ENCODE results near the gene CRY2. TPM values are rescaled to one million over a fixed set of nuclear protein-coding genes. Genes with fewer than 3 reads are reported as not detected.

The CRY2 gene
- total RNA-seq, 5 donors from 2014 or later (not counting 1 experiment from before 2014, with no cell fraction given) = 54.0 to 198 (median 63.5) TPM

DNA sequence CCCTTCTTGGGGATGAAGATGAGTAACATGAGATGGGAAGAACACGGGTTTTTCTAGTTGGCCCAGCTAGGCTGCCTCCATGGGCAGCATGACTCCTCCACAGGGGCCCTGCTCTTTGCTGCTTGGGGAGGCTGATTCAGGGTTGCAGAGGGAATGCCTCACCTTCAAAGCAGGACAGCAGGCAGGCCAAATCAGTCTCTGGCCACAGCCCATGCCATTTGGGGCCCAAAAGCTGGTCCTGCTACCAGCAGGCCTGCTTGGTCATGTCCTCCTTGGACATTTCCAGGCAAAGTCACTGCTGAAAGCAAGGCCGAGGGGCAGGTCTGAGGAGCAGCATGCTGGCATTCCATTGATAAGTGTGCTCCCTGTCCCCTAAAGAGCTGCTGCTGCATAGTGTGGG lies 24.4 kb downstream of the CRY2 start:
- H3K4me1 ChIP-seq (ENCODE audit: control insufficient read depth in 1 of 2, extremely low read depth in 1 of 2, insufficient read depth in 2 of 2, low read length in 2 of 2) = no peaks in the 10 kb centered on the region
- DNase-seq (no peak), ATAC-seq (replicated peaks in 1 of 4) (no peak)
- no peak overlapping the region for H3K4me3 Mint-ChIP-seq
- no peak overlapping the region for H3K27ac Mint-ChIP-seq
- no peaks in the 10 kb centered on the region for H3K9me3 ChIP-seq
- H3K4me3 ChIP-seq (ENCODE audit: control insufficient read depth in 1 of 2, extremely low read depth in 1 of 2, low read length in 1 of 2) = no peak overlapping the region
- no peaks in the 10 kb centered on the region for H3K27me3 Mint-ChIP-seq
- ChIA-PET POLR2A (interaction anchor here in 1 of 2 donors (1.0 kb wide), 1 partner anchor 12 kb away, joined by 3 read pairs; no protein-coding TSS in a partner anchor), CTCF (interaction anchor here (0.8 to 1.6 kb wide), 2 partner anchors 16 to 135 kb away, joined by 4 to 6 read pairs; no protein-coding TSS in a partner anchor)
- 100% methylated on average over 1 of the region's 2 CpGs for WGBS (ENCODE audit: insufficient coverage)
- H3K27ac ChIP-seq (ENCODE audit: low read length) = no peak overlapping the region
- H3K4me1 Mint-ChIP-seq = peaks cover 0 to 10% (median 0%) of the 10 kb centered on the region in 3 donors
- H3K36me3 ChIP-seq (ENCODE audit: control insufficient read depth in 2 of 2, extremely low read depth in 1 of 2, insufficient read depth in 1 of 2, low read length in 1 of 2) = peaks cover 35 to 94% of the 10 kb centered on the region in 2 donors
- peaks cover 62% of the 10 kb centered on the region for H3K36me3 Mint-ChIP-seq
- no peaks in the 10 kb centered on the region for H3K27me3 ChIP-seq (replicated peaks in 1 of 2; ENCODE audit: control insufficient read depth in 2 of 2, extremely low read depth in 1 of 2, insufficient read depth in 2 of 2, low read length in 1 of 2)
- H3K9me3 Mint-ChIP-seq = no peaks in the 10 kb centered on the region

DNA sequence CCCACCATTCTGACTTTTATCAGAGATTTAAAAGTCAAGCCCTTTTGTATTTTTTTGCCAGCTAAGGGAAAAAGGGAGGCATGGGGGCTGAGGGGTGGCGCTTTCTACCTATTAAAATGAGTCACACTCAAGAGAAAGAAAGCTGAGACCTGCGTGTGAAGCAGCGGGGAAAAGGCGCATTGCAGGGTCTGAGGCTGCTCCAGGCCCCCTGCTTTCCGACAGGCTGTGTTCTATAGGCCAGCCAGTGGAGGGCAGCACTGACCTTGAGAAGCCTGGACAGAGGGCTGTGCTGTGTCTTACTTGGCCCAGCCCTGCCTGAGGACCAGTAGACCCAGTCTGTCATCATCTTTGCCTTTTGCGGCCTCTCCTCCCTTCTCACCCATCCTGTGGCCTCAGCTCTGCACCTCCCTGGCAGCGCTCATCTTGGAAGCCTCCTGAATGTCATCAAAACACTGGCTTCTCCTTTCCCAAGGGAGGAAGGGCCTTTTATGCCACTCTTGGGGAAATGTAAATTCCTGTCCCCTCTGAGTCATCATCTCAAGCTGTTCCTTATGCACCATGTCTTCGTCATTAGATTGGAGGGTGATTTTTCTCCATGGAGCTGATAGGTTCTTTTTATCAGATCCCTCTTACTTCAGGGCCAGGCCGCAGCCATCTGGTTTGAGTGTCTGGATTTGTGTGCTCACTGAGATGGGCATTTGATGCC lies 25.5 kb downstream of the CRY2 start:
- ATAC-seq (replicated peaks in 1 of 4) (peak in 2 of 4 experiments; percentile 41 to 44), DNase-seq (peak in 16 of 35 experiments; percentile 9 to 49 (median 18))
- H3K36me3 Mint-ChIP-seq = peaks cover 64% of the 10 kb centered on the region
- Histone ChIP-seq H3K4me3 (ENCODE audit: control insufficient read depth in 1 of 2, extremely low read depth in 1 of 2, low read length in 1 of 2) (no peak overlapping the region), H3K27ac (ENCODE audit: low read length) (no peak overlapping the region), H3K36me3 (ENCODE audit: control insufficient read depth in 2 of 2, extremely low read depth in 1 of 2, insufficient read depth in 1 of 2, low read length in 1 of 2) (peaks cover 36 to 94% of the 10 kb centered on the region in 2 donors), H3K4me1 (ENCODE audit: control insufficient read depth in 1 of 2, extremely low read depth in 1 of 2, insufficient read depth in 2 of 2, low read length in 2 of 2) (no peaks in the 10 kb centered on the region), H3K27me3 (replicated peaks in 1 of 2; ENCODE audit: control insufficient read depth in 2 of 2, extremely low read depth in 1 of 2, insufficient read depth in 2 of 2, low read length in 1 of 2) (no peaks in the 10 kb centered on the region), H3K9me3 (no peaks in the 10 kb centered on the region)
- ChIA-PET CTCF (interaction anchor here in 1 of 2 donors (1.3 to 1.6 kb wide), 2 partner anchors 22 to 134 kb away, joined by 3 to 6 read pairs; no protein-coding TSS in a partner anchor), POLR2A (interaction anchor here (0.6 to 1.0 kb wide), 3 partner anchors 13 to 222 kb away, joined by 3 to 7 read pairs (median 5); no protein-coding TSS in a partner anchor)
- no peaks in the 10 kb centered on the region for H3K9me3 Mint-ChIP-seq
- no peak overlapping the region for H3K4me3 Mint-ChIP-seq
- H3K4me1 Mint-ChIP-seq = peaks cover 0 to 8% (median 0%) of the 10 kb centered on the region in 3 donors
- H3K27me3 Mint-ChIP-seq = no peaks in the 10 kb centered on the region
- WGBS (ENCODE audit: insufficient coverage) = 90% methylated on average over 6 of the region's 9 CpGs
- no peak overlapping the region for H3K27ac Mint-ChIP-seq

DNA sequence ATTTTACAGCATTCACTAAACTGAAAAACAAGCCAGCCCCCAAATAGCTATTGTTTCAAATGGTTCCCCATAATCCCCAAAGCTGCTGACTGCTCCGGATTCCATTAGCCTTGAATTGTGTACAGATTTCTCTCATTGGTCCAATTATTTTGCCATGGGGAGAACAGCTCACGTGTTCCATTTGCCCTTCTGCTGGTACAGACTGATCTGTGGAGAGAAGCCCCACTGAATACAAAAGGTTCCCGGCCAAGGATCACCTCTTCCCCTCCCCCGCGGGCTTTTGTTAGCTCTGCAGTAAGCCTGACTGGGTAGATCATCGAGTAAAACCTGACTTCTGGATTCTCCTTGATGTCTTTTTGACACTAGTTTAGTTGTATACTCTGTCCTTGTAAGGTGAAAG lies 29.1 kb downstream of the CRY2 start:
- peaks cover 15 to 80% of the 10 kb centered on the region in 2 donors for H3K36me3 ChIP-seq (ENCODE audit: control insufficient read depth in 2 of 2, extremely low read depth in 1 of 2, insufficient read depth in 1 of 2, low read length in 1 of 2)
- ATAC-seq (replicated peaks in 1 of 4) (no peak), DNase-seq (no peak)
- POLR2A ChIA-PET = no interaction called here
- H3K4me3 ChIP-seq (ENCODE audit: control insufficient read depth in 1 of 2, extremely low read depth in 1 of 2, low read length in 1 of 2) = no peak overlapping the region
- H3K9me3 ChIP-seq = no peaks in the 10 kb centered on the region
- 93% methylated on average over 3 of the region's 6 CpGs for WGBS (ENCODE audit: insufficient coverage)
- no peak overlapping the region for H3K27ac ChIP-seq (ENCODE audit: low read length)
- no peaks in the 10 kb centered on the region for H3K4me1 ChIP-seq (ENCODE audit: control insufficient read depth in 1 of 2, extremely low read depth in 1 of 2, insufficient read depth in 2 of 2, low read length in 2 of 2)
- CTCF ChIA-PET = interaction anchor here in 1 of 2 donors (1.0 kb wide), 1 partner anchor 130 kb away, joined by 3 read pairs; no protein-coding TSS in a partner anchor
- H3K9me3 Mint-ChIP-seq = no peaks in the 10 kb centered on the region
- no peak overlapping the region for H3K27ac Mint-ChIP-seq
- H3K4me3 Mint-ChIP-seq = no peak overlapping the region
- no peaks in the 10 kb centered on the region for H3K27me3 Mint-ChIP-seq
- peaks cover 0 to under 1% (median 0%) of the 10 kb centered on the region in 3 donors for H3K4me1 Mint-ChIP-seq
- peaks cover 70% of the 10 kb centered on the region for H3K36me3 Mint-ChIP-seq
- no peaks in the 10 kb centered on the region for H3K27me3 ChIP-seq (replicated peaks in 1 of 2; ENCODE audit: control insufficient read depth in 2 of 2, extremely low read depth in 1 of 2, insufficient read depth in 2 of 2, low read length in 1 of 2)

DNA sequence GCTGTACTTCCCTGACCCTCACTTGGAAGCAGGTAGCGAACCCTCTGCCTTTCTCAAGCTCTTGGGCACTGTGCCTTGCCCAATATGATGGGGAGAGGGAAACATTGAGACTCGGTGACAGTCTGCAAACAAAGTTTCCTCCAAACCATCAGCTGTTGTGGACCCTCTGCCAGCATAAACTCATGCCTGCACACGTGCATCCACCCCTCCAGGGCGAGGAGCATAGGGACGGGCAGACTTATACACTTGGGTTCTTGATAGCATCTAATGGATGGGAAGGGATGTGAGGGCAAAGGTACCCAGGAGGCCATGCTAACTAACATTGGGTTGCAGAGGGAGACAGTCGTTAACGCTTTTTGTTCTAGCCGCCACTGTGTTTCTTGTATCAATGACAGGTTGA lies 29.9 kb downstream of the CRY2 start:
- no CpG with 5 or more reads among the region's 8 CpGs for WGBS (ENCODE audit: insufficient coverage)
- Histone ChIP-seq H3K36me3 (ENCODE audit: control insufficient read depth in 2 of 2, extremely low read depth in 1 of 2, insufficient read depth in 1 of 2, low read length in 1 of 2) (peaks cover 15 to 77% of the 10 kb centered on the region in 2 donors), H3K27ac (ENCODE audit: low read length) (no peak overlapping the region), H3K4me3 (ENCODE audit: control insufficient read depth in 1 of 2, extremely low read depth in 1 of 2, low read length in 1 of 2) (no peak overlapping the region), H3K27me3 (replicated peaks in 1 of 2; ENCODE audit: control insufficient read depth in 2 of 2, extremely low read depth in 1 of 2, insufficient read depth in 2 of 2, low read length in 1 of 2) (no peaks in the 10 kb centered on the region), H3K4me1 (ENCODE audit: control insufficient read depth in 1 of 2, extremely low read depth in 1 of 2, insufficient read depth in 2 of 2, low read length in 2 of 2) (no peaks in the 10 kb centered on the region), H3K9me3 (no peaks in the 10 kb centered on the region)
- Mint-ChIP-seq H3K9me3 (no peaks in the 10 kb centered on the region), H3K36me3 (peaks cover 73% of the 10 kb centered on the region), H3K27me3 (no peaks in the 10 kb centered on the region), H3K27ac (no peak overlapping the region), H3K4me1 (no peaks in the 10 kb centered on the region), H3K4me3 (no peak overlapping the region)
- ATAC-seq (replicated peaks in 1 of 4) = no peak
- ChIA-PET POLR2A (interaction anchor here in 1 of 2 donors (0.6 kb wide), 1 partner anchor 81 kb away, joined by 3 read pairs; no protein-coding TSS in a partner anchor), CTCF (no interaction called here)
- DNase-seq = no peak

DNA sequence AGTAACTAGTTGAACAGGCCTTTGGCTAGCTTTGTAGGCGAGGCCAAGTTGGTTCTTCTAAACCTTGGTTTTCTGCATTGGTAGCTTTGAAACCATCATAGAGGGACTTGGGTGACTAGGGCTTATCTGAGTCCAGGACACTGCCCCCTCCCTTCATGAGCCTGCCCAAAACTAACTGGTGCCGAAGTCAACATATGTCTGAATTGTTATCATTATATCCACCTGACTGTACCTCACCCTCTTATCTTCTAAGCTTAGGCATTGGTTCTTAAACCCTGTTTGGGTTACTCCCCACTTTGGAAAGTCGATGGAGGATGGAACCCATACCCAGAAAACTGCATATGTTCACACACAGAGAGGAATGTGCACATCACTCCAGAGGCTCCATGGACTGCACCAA lies 30.6 kb downstream of the CRY2 start:
- no peak overlapping the region for H3K4me3 Mint-ChIP-seq
- ChIA-PET CTCF (interaction anchor here in 1 of 2 donors (0.6 kb wide), 1 partner anchor 106 kb away, joined by 3 read pairs; no protein-coding TSS in a partner anchor), POLR2A (interaction anchor here in 1 of 2 donors (0.6 kb wide), 1 partner anchor 82 kb away, joined by 3 read pairs; no protein-coding TSS in a partner anchor)
- no peaks in the 10 kb centered on the region for H3K4me1 Mint-ChIP-seq
- no peaks in the 10 kb centered on the region for H3K9me3 Mint-ChIP-seq
- no peaks in the 10 kb centered on the region for H3K27me3 Mint-ChIP-seq
- no peak for DNase-seq
- WGBS (ENCODE audit: insufficient coverage) = 83% methylated on average over 1 of the region's 3 CpGs
- H3K27ac Mint-ChIP-seq = no peak overlapping the region
- Histone ChIP-seq H3K9me3 (no peaks in the 10 kb centered on the region), H3K27ac (ENCODE audit: low read length) (no peak overlapping the region), H3K4me1 (ENCODE audit: control insufficient read depth in 1 of 2, extremely low read depth in 1 of 2, insufficient read depth in 2 of 2, low read length in 2 of 2) (no peaks in the 10 kb centered on the region), H3K36me3 (ENCODE audit: control insufficient read depth in 2 of 2, extremely low read depth in 1 of 2, insufficient read depth in 1 of 2, low read length in 1 of 2) (peaks cover 12 to 70% of the 10 kb centered on the region in 2 donors), H3K4me3 (ENCODE audit: control insufficient read depth in 1 of 2, extremely low read depth in 1 of 2, low read length in 1 of 2) (no peak overlapping the region), H3K27me3 (replicated peaks in 1 of 2; ENCODE audit: control insufficient read depth in 2 of 2, extremely low read depth in 1 of 2, insufficient read depth in 2 of 2, low read length in 1 of 2) (no peaks in the 10 kb centered on the region)
- peaks cover 76% of the 10 kb centered on the region for H3K36me3 Mint-ChIP-seq
- ATAC-seq (replicated peaks in 1 of 4) = no peak

DNA sequence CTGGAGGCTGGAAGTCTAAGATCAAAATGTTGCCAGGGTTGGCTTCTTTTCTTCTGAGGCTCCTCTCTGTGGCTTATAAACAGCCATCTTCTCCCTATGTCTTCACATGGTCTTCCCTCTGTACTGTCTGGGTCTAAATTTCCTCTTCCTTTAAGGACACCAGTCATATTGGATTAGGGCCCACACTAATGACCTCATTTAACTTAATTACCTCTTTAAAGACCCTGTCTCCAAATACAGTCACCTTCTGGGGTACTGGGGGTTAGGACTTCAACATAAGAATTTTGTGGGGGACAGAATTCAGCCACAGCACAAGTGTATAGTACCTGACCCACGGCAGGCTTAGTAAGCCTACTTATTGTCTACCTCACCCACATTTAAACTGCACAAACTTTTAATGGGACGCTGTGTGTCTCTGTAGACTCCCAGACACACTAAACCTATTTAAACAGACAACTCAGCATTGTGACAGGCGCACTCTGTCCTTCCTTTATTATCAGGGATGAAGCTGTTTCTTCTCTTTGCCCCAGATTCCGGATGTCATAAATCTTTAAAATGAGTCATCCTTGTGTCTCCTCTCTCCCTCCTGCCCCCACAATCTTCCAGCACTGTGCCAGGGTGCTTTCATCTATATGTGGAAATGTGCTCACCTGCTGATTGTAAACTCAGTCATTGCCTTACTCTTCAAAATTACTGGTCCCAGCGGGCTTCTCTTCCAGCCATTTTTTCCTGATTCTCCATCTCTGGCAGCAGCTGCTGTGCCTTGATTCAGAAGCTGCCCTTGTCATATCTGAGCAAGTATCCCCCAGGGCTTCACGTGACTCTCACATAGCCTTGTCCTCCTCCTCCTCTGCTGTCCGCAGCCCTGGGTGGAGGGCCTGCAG lies 32.8 kb downstream of the CRY2 start:
- Mint-ChIP-seq H3K4me1 (peaks cover 7 to 13% (median 7%) of the 10 kb centered on the region in 3 donors), H3K36me3 (peaks cover 60% of the 10 kb centered on the region), H3K4me3 (no peak overlapping the region), H3K9me3 (peaks cover 0 to 3% (median 0%) of the 10 kb centered on the region in 3 donors), H3K27ac (no peak overlapping the region), H3K27me3 (no peaks in the 10 kb centered on the region)
- 98% methylated on average over 4 of the region's 7 CpGs for WGBS (ENCODE audit: insufficient coverage)
- DNase-seq (no peak), ATAC-seq (replicated peaks in 1 of 4) (no peak)
- Histone ChIP-seq H3K4me3 (ENCODE audit: control insufficient read depth in 1 of 2, extremely low read depth in 1 of 2, low read length in 1 of 2) (no peak overlapping the region), H3K27ac (ENCODE audit: low read length) (no peak overlapping the region), H3K4me1 (ENCODE audit: control insufficient read depth in 1 of 2, extremely low read depth in 1 of 2, insufficient read depth in 2 of 2, low read length in 2 of 2) (peaks cover 0 to 5% of the 10 kb centered on the region in 2 experiments), H3K9me3 (no peaks in the 10 kb centered on the region), H3K27me3 (replicated peaks in 1 of 2; ENCODE audit: control insufficient read depth in 2 of 2, extremely low read depth in 1 of 2, insufficient read depth in 2 of 2, low read length in 1 of 2) (peaks cover 0 to 10% of the 10 kb centered on the region in 2 experiments), H3K36me3 (ENCODE audit: control insufficient read depth in 2 of 2, extremely low read depth in 1 of 2, insufficient read depth in 1 of 2, low read length in 1 of 2) (peaks cover 10 to 51% of the 10 kb centered on the region in 2 donors)
- ChIA-PET CTCF (no interaction called here), POLR2A (no interaction called here)

Data from T-cell (primary cell).